ENCODE measurements around the gene TASP1.
A peak's percentile ranks its signal among the peaks of the same experiment; 100 is the strongest.

Gene TASP1, protein sequence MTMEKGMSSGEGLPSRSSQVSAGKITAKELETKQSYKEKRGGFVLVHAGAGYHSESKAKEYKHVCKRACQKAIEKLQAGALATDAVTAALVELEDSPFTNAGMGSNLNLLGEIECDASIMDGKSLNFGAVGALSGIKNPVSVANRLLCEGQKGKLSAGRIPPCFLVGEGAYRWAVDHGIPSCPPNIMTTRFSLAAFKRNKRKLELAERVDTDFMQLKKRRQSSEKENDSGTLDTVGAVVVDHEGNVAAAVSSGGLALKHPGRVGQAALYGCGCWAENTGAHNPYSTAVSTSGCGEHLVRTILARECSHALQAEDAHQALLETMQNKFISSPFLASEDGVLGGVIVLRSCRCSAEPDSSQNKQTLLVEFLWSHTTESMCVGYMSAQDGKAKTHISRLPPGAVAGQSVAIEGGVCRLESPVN

DNA sequence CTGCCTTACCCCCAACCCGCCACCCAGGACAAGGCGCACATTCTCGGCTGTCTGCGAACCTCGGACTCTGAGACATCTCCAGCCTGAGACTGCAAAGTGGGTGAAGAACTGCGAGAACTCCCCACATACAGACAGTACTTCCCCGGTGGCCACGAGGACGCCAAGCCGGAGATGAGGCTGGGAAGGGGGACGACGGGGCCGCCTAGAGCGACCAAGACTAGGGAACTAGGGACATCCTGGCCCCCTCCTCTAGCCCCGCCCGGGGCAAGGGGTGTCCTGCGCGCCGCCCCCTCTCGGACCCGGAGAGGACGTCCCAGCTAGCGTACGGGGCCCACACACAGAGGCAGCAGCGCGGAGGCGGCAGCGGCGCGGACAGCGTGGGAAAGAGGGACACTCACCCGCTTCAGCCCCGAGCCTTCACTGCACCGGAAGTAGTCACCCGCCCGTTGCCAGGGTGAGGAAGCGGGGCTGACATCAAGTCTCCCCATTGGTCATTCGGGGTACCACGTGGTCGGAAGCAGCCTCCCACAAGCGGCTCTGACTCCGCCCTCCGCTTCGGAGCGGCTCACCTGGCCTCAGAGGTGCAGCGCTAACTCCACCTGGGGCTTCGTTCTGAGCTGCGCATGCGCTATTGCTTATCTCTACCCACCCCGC is at the start of gene TASP1:
TASP1 (minus strand) TSS at position 437 of the 654 bp plus-strand sequence. CDS start 8,854 bp downstream, outside the sequence.
- DNase-seq: peak; percentile 100

DNA sequence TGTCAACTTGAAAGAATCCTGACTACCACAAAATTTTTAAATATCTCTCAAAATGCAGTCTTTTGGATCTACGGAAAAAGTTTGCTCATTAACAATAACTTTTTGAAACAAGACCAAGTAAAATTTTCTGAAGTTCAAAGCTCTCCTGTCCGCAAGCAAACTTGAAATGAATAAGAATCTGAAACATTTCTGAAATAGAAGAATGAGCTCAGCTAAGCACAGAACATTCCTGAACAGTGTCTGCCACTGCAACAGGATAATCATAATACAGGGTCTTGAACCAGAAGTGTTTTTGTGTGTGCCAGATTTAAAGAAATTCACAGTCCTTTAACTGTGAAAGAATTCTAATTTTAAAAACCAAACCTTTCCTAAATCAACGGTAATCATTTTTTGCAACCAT is 49.1 kb upstream of the TASP1 start:
- DNase-seq: no peak

DNA sequence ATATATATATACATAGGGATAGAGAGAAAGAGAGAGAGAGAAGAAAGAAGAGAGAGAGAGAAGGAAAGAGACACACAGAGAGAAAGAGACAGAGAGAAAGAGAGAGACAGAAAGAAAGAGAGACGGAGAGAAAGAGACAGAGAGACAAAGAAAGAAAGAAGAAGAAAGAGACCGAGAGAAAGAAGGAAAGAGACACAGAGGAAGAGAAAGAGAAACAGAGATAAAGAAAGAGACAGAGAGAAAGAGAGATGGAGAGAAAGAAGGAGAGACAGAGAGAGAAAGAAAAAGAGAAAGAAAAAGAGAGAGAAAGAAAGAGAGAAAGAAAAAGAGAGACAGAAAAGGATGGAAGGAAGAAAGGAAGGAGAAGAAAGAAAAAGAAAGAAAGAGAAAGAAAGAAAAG is 46.9 kb upstream of the TASP1 start:
- no peak for DNase-seq

DNA sequence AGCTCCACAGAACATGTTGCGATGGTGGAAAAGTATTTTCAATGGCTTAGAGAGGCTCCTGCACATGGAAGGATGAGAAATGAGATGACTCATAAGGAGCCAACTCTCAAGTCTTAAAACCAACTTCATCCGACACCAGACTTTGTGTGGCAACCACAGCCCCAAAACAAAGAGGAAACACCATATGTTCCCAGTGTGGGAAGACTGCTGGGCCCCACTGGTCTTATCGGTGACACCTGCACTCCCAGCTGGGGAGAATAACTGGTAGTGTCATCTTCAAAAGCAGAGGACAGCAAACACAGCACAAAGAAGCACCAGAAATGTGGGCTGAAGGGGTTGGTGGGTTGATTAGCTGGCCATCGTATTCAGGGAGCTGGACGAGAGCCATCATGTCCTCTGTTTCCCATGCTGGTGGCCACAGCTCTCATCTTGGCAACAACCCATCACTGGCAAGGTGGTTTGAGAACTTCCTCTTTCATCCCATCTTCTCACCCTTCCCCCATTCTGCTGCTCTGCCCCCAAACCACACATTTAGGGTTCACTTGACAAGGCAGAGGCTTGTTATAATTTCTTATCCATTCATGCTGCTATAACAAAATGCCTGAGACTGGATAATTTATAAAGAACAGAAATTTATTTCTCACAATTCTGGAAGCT is 46.0 kb upstream of the TASP1 start:
- DNase-seq: no peak

DNA sequence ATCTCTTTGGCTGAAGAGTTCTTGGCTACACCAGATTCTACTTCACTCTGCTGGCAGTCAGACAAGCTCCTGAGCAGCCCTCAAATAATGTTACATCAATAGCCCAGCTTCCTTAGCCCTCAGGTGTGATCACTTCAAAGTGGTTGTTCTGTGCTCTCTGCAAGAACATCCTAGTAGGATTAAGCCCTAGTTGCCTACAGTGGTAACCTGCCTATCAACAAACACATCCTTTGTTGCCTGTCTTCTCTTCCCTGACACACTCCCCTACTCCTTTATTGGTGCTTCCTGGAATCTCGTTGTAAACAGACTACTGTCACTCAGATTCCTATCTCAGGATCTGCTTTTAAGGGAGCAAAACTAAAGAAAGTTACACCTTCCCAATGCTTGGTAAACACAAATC is 45.1 kb upstream of the TASP1 start:
- DNase-seq: peak; percentile 10

DNA sequence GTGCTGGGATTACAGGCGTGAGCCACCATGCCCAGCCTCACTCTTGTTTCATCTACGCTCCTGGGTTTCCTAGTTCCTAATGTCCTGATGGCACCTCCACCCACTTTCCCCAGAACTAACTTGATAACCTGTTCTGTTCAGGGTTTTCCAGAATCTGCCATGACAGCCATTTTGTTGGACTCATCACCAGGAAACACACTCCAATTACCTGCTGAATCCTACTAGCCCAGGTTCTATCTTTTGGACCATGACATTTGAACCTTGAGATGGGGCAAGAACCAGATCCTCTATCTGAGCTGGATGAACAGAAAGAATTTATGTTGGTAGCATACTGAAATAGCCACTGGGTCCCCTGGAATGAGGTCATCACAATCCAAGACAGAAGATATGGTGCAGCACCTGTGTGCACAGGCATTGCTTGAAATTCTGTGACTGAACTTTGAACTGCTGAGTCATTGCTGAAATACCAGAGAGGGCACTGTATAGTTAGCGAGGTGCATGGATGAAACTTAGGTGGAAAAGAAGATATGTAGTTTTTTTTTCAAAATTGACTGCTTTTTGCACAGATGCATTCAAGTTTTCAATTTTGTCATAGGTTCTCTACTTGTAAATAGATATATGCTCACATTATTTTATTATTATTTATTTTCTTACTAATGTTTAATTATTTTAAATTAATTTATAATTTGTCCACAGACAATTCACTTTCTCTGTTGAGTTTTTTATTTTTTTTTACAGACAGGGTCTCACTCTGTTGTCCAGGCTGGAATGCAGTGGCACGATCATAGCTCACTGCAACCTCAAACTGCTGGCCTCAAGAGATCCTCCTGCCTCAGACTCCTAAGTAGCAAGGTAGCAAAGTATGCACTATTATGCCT is 42.8 kb upstream of the TASP1 start:
- peak; percentile 84 for DNase-seq

DNA sequence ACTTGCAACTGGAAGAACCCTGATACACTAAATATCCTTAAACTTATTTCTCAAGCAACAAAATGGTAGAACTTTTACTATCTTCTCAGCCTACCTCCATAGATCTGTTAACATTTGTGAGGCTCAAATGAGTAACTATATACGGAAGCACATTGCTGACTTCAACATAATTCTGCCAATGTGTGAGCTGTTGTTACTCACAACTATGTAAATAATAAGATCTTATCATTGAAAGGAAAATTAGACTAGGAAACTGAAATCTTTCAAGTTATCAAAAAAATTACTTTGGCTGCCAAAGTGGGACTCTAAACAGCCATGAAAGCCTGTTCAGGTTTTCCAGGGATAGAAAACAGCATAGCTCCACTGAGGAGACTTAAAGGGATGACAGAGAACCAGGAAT is 40.2 kb upstream of the TASP1 start:
- DNase-seq: no peak

DNA sequence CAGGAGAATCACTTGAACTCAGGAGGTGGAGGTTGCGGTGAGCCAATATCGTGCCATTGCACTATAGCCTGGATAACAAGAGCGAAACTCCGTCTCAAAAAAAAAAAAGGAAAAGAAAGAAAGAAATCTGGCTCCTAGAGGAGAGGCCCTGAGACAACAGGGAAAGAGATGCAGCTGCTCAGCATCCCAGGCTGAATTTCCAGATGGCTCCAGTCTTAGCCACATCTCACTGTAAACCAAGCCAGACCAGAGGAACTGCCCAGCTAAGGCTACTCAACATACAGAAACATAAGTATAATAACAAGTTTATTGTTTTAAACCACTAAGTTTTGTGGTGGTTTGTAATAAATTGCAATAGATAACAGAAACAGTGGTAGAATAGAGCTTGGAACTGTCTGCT is 38.5 kb upstream of the TASP1 start:
- DNase-seq: no peak

DNA sequence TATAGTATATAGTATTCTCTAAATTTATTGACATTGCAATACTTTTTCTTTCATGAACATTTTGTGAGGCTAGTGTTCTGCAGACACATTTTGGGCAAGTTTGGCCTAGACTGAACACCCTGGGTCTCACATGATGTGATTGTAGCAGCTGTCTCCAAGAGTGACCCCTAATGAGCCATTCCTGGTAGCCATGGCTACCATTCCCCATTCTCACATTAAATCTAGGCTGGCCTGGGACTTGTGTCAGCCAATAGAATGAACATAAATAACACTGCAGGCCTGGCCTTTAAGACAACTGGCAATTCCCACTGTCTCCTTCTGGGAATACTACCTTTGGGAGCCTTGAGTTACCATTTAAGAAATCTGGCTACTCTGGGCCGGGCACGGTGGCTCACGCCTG is 38.0 kb upstream of the TASP1 start:
- DNase-seq: no peak

DNA sequence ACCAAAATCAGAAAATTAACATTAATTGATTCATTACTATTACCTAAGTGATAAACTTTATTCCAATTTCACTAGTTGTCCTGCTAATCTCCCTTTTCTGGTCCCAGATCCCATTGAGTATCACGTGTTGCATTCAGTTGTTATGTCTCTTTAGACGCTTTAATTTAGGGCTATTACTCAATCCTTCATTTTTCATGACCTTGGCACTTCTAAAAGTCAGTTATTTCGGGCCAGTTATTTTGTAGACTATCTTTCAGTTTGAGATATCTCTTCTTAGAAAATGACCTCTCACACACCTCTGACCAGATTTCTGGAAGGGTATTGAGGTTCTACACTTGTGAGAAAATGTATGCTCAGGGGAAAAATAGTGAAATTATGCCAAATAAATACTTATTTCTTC is 34.0 kb upstream of the TASP1 start:
- DNase-seq: no peak

DNA sequence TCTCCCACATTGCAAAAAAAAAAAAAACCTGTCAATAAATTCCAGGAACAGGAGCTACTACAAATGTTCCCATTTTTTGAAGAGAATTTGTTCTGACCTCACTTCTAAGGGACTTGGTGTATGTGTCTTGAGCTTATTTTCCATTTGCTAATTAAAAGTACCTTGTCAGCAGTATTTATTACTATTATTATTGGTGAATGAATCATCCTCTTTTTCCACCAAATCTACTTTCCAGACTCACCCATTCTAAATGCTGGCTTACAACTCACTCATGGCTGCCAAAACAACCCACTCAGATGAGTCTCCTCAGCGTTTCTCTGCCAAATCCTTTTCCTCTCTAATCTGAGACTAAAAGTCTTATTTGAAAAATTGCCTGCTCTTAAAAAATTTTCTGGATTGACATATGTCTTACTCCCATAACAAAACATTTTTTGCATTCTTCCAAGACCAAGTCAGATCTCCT is 33.2 kb upstream of the TASP1 start:
- DNase-seq: no peak

DNA sequence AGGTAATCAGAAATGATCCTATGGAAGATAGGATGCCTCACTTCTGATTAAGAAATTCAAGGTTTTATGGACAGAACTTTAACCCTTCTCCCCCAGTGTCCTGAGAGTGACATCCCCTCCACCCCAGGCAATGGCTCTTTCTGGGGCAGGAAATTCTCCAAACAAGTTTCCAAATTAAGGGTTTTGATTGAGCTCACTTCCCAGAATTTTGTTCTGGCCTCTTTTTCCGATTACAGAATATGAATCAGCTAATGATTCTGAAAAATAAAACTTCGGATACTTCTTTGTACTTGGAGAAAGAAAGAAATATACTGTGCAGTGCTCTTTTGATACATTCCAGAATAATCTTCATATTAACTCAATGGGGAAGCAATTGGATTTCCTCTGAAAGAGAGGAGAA is 32.8 kb upstream of the TASP1 start:
- no peak for DNase-seq

DNA sequence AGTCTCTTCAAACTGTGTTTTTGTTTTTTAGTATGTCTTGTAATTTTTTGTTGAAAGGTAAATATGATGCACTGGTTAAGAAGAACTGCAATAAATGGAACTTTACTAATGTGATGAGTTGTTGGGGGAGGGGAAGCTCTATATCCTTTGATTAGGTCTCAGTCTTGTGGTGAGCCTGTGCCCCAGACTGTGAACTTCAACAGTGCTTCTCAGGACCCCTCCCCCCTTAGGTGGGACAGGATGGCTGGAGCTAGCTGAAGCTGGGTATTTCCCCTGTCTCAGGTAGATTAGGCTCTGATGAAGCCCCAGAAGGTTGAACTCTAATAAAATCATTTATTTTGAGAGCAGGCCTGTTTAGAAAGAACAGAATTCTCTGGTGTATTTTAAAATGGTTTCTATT is 31.4 kb upstream of the TASP1 start:
- DNase-seq: no peak

DNA sequence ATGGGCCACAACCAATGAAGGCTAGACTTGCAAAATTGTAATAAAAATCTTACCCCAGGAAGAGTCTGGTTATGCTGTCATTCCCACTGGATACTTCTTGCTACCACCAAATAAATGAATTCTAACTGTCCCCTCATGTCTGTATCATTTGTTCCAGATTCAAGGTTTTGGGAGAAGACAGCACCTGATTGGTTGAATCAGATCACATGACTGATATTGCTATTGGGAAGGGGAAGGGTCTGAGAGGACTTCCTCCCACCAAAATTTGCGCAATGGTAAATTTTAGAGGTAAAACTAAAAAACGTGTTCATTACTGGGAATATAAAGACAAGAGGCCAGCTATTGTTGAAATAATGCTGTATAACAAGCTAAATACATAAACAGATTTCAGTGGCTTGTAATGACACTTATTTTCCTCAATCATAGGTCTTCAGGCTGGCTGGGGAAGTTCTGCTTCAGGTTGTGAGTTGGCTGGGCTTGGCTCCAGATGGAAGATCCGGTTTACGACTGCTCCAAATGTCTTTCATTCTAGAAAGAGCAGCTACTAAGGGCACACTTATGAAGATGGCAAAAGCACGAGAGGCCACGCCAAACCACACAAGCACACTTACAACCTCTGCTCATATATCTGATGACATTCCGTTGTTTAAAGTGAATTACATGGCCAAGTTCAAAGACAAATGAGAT is 27.1 kb upstream of the TASP1 start:
- DNase-seq: no peak

DNA sequence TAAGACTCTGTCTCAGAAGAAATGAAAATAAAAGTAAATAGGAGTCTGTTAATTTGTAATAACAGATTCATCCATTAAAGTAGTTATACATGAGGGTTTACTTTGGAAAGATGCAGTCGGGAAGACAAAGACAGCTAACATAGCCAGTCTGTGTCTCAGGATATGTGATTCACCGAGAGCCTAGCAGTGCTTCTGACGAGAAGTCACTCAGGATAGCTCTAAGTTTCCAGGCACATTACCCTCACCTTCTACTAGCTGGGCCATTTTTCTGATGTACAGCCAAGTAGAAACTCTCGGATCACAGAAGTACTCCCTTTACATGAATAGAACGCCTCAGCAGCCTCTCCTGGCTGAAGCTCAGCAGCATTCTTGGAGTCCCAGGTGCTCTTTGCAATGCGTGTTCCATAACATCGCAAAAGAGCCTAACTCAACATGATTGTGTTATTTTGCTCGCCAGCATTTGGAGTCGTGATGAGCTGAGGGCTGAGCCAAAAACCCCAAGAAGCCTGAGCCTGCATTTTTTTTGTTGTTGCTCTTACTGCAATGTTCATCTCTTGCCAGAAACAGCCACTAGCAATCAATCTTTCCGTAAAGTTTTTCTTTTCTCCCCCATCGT is 22.4 kb upstream of the TASP1 start:
- no peak for DNase-seq

DNA sequence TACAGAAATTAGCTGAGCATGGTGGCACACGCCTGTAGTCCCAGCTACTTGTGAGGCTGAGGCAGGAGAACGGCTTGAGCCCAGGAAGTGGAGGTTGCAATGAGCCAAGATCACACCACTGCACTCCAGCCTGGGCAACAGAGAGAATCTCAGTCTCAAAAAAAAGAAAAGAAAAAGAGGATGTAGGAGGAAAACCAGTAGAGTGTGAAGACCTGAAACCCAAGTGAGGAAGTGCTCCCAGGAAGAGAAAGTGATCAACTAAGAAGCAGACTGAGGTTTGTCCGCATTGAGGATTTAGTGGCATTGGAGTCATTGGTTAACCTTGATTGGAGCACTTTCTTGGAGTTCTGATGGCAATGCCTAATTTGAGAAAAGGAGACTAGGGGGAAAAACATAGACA is 20.6 kb upstream of the TASP1 start:
- DNase-seq: no peak

DNA sequence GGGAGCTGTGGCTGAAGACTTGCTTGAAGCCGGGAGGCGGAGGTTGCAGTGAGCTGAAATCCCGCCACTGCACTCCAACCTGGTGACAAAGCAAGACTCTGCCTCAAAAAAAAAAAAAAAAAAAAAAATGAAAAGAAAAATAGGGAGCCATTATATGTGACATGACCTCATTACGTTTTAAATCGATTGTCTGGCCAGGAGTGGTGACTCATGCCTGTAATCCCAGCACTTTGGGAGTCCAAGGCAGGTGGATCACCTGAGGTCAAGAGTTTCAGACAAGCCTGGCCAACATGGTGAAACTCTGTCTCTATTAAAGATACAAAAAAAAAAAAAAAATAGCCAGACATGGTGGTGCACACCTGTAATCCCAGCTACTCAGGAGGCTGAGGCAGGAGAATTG is 19.3 kb upstream of the TASP1 start:
- peak; percentile 82 for DNase-seq

DNA sequence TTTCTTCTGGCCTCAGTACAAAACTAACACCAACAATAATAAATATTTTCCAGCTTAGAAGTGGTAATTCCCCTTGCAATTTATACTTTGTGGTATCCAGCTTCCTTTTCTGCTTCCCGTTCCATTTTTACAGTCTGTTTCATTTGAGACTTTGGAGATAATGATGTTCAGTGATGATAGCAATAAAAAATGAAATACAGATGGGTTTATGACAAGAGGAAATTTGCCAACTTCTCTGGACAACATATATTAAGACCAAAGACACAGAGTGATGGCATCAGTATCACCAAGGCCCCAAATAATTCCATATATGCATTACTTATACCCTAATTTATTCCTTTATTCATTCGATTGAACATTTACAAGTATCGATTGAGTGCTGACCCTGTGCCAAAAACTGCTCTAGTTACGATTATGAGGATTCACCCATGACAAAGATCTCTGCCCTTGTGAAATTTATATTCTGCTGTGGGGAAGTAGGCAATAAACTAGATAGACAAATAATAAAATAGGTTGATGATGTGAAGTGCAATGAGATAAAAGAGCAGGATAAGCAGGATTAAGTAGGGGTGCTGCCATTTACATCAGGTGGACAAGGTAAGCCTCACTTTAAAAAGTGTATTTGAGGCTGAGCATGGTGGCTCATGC is 18.1 kb upstream of the TASP1 start:
- no peak for DNase-seq

DNA sequence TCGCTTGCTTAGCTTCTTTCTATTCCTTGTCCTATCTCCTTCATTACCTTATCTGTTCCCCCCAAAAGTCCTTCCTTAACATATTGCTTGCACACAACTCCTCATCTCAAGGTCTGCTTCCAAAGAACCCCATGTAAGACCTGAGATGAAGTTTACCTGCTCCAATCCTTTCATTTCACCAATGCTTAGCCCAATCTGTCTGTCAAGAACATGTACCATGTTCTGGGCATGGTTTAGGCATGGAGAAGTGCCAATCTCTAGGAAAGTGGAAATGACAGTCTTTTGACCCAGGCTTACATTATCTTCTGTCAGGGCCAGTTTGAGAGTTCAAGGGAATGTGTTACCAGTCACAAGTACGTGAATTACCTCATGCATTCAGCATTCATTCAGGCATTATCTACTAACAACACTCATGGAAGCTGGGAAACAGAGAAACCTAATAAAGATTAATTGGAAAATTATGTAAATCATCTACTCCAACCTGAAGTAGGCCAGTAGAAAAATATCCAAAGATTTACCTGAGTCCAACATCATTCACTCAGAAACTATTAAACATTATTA is 15.8 kb upstream of the TASP1 start:
- DNase-seq: no peak

DNA sequence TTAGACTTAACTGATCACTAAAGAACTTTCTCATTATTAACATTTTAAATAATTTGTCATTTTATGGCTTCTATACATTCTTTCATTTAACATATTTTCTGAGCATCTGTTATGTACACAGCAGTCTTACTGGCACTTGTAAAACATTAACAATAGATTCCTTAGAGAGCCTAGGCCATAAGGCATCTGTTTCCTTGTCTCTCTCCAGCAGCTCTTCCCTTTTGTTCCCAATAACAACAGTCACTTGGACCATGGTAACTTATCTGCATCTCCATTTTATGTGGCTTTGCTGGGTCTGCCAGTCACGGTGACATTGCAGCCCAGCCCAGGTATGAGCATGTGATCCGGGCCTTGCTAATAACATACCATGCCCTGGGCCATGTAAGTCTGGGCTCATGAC is 11.7 kb upstream of the TASP1 start:
- DNase-seq: peak; percentile 10
